SJCRH30 (cell line): ENCODE data around the gene CLRN3. TPM values are rescaled to one million over a fixed set of nuclear protein-coding genes. Genes with fewer than 3 reads are reported as not detected.
A peak's percentile ranks its signal among the peaks of the same experiment; 100 is the strongest.

ENCODE experiments used
- DNase-seq, 2 experiments: peaks; one replicate each; pipeline ENCODE4 v3.0.0-alpha.2; 2015 to 2020
- H3K27ac ChIP-seq: fragments of 250-450 bp; sonication (Bioruptor Pico); 2 replicates; pipeline ENCODE4 v1.5.1; 2020; ENCODE audit warnings: mild to moderate bottlenecking, moderate library complexity
- H3K27me3 ChIP-seq: fragments of 250-450 bp; sonication (Bioruptor Pico); 2 replicates; pipeline ENCODE4 v1.5.1; 2020; ENCODE audit warnings: mild to moderate bottlenecking, moderate library complexity
- H3K36me3 ChIP-seq: fragments of 250-450 bp; sonication (Bioruptor Pico); 2 replicates; pipeline ENCODE4 v1.5.1; 2020; ENCODE audit warnings: mild to moderate bottlenecking, moderate library complexity
- H3K4me1 ChIP-seq: fragments of 250-450 bp; sonication (Bioruptor Pico); 2 replicates; pipeline ENCODE4 v1.5.1; 2020; ENCODE audit warnings: mild to moderate bottlenecking, moderate library complexity
- H3K4me3 ChIP-seq: fragments of 250-450 bp; sonication (Bioruptor Pico); 2 replicates; pipeline ENCODE4 v1.5.1; 2020; ENCODE audit warnings: mild to moderate bottlenecking, moderate library complexity
- H3K9me3 ChIP-seq: fragments of 250-450 bp; sonication (Bioruptor Pico); replicated peaks from 2 replicates; pipeline ENCODE4 v1.5.1; 2020; ENCODE audit warnings: mild to moderate bottlenecking, moderate library complexity
- total RNA-seq: library from RNA; depleted of rRNA; stranded (reverse); fragments of >200 nt; shearing (Covaris generic); gene quantifications from 2 replicates; pipeline ENCODE4 v1.2.3, GENCODE V29; 2014

CLRN3 gene
- total RNA-seq, 1 experiment from 2014 or later, result not detected

DNA sequence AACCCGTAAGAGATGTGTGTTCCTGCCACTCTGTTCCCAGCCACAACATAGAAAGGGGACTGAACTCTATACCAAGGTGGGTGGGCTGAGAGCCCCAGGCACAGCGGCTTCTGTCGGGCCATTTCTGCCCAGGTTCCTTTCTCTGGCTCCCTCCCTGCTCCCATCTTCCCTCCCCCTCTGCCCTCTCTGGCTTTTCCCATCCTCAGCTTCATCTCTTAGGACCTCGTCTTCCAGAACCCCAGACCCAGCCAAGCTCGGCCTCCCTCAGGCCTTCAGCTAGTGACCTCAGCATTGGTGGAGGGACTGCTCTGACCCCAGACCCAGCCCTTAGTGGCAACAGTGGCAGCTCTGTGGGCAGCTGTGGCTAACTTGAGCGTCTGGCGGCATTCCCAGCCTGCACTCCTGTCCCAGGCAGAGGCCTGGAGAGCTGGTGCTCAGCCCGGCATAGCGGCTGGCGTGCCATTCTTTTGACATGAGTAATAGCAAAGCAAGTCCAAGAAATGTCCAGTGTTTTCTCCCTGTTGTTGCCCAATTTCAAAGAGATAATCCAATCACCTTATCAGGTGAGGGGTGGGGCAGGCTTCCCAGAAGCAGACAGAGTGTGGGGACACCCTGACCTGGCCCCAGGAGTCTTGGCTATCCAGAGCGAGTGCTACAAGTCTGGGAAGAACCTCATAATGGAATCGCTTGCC is 30.1 kb upstream of the CLRN3 start:
- Histone ChIP-seq H3K4me3 (no peak overlapping the region), H3K4me1 (no peaks in the 10 kb centered on the region), H3K27ac (peak overlapping the region; percentile 28; the same call in 1 of the 2 replicates), H3K27me3 (no peaks in the 10 kb centered on the region), H3K36me3 (no peaks in the 10 kb centered on the region), H3K9me3 (no peaks in the 10 kb centered on the region)
- DNase-seq, result peak; percentile 45 to 47

DNA sequence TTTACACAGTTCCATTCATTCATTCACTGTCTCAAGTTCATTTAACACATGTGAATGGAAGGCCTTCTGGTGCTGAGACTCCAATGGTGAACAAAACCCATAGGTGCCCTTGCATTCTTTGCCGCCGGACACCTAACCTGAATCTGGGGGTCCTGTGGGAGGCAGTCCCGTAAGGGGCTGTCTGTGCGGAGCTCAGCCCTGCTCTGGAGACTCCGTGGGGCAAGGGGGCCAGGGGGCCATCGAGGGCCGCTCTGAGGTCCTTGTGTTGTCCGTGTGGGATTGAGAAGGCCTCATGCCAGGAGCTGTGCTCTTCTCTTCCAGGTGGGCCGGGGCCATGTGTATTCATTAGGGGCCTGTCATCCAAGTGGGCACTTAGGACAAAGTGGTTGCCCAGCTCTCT is 29.5 kb upstream of the CLRN3 start:
- H3K9me3 ChIP-seq, result no peaks in the 10 kb centered on the region
- no peak overlapping the region for H3K27ac ChIP-seq

DNA sequence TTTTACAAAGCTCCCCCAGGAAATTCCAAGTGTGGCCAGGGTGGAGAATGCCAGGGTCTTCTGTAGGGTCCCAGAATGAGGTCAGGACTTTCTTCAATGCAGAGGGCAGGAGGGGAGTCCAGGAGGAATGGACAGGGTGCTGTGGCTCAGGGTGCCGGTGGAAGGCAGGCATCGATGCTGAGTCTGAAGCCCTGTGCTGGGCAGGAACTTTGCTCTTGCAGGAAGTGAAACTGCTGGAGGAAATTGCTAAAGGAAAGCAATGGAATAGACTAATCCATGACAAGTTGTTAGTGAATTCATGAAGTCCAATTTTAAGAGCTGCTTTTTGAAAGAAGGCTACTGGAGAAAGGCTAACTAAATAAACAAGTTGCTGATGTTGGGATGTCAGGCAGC is 29.0 kb upstream of the CLRN3 start:
- Histone ChIP-seq H3K4me1 (no peaks in the 10 kb centered on the region), H3K27me3 (no peaks in the 10 kb centered on the region), H3K4me3 (no peak overlapping the region), H3K27ac (no peak overlapping the region), H3K36me3 (no peaks in the 10 kb centered on the region), H3K9me3 (no peaks in the 10 kb centered on the region)
- DNase-seq, result no peak

More for the DNA sequence above, 29.5 kb upstream of the CLRN3 start:
- Histone ChIP-seq H3K4me1 (no peaks in the 10 kb centered on the region), H3K4me3 (no peak overlapping the region), H3K36me3 (no peaks in the 10 kb centered on the region), H3K27me3 (no peaks in the 10 kb centered on the region)
- no peak for DNase-seq

DNA sequence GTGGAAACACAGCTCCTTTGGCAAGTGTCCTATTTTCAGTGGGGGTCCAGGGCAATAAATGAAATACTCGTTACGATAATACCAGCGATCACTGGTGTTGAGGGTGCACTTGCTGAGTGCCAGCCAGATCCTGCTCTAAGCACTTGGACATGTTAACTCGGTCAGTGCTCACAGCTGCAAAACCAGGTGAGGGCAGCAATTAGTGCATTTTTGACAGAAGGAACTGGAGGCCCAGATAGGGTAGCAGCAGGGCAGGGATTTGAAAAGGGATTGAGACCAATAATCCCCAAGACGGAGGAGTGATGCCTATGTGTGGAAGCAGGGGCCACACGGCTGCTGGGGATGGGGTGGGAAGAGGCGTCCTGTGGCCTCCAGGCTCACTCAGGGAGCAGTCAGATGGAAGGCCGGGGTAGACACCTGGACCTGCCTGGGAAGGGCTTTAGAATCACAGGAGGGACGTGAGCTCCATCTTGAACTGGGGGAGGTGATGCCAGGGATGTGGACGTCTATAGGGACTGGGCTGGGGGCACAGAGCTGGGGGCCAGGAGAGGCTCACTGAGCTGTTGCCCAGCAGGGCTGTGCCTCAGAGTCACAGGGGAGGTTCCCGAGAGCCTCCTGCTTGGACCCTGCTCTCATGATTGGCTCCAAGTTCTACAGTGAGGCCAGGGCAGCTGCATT is 28.5 kb upstream of the CLRN3 start:
- Histone ChIP-seq H3K27ac (no peak overlapping the region), H3K9me3 (no peaks in the 10 kb centered on the region), H3K36me3 (no peaks in the 10 kb centered on the region), H3K4me3 (no peak overlapping the region), H3K4me1 (no peaks in the 10 kb centered on the region), H3K27me3 (no peaks in the 10 kb centered on the region)
- DNase-seq, result no peak

DNA sequence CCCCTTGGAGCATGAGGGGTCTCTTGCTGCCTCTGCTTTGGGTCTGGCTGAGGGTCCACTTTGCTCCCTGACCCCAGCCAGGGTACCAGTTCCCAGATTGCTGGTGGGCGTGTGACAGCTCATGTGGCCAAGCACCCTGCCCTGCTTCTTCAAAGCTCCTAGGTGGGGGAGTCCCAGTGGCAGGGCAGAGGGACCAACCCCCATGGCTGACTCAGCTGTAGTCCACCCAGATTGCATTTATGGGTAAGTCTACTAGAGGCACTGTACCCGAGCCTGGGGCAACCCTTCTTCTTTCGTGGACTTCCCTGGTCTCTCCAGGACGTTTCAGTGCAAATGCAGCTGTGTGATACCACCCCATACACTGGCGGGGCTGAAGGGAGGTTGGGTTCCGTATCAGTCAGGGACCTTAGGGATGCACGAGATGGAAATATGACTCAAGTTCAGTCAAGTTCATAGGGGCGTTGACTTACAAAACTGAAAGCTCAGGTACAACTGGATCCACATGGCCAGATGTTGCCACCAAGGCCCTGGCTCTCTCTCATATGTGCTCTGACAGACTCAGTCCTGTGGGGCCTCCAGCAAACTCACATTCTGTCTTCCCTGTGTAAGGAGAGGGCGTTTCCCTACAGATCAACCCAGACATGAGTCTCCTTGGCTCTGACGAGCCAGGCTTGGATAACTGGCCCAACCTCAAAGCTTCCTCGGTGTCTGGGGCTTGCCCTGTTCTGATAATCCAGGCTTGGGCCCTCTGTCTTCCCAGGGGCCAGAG is 27.7 kb upstream of the CLRN3 start:
- Histone ChIP-seq H3K4me3 (no peak overlapping the region), H3K36me3 (no peaks in the 10 kb centered on the region), H3K27me3 (no peaks in the 10 kb centered on the region), H3K4me1 (no peaks in the 10 kb centered on the region), H3K9me3 (no peaks in the 10 kb centered on the region), H3K27ac (no peak overlapping the region)
- no peak for DNase-seq

DNA sequence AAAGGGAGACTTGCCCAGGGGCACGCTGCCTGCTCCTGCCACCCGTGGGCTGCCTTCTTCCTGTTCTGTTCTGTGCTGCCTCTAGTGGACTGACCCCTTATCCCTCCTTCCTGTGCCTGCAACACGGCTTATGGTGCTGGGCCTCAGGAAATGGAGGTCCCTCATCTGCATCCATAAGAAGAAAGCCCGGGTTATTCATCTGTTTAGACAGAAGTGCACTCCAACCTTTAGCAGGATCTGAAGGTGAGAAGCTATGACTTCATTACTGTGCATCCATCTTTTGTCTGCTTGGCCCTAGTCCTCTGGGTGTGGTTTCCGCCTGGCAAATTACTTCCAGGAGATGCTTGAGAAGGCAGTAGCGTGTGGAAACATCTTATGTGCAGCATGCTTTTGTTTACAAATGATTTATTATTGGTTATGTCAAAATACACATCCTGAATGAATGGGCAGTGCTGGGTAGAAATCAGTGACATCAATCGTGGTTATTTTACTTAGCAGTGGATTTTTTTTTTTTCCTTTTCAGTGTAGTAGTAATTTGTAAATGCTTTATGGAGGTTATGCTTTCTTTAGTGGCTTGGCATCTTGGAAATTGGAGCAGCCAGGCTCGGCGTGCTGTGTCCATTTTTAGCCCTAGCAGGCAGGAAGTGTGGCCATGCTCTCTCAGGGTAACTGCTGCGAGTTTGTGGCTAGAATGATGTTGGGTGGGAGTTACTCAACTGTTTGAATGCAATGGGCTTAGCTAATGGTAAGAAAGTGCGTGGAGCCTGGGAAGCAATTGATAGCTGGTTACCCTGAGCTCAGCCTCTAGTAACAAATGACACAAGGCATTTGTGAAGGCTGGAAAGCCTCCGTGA is 26.9 kb upstream of the CLRN3 start:
- H3K36me3 ChIP-seq, result no peaks in the 10 kb centered on the region
- H3K4me1 ChIP-seq, result no peaks in the 10 kb centered on the region
- H3K27ac ChIP-seq, result no peak overlapping the region
- DNase-seq, result peak; percentile 11 to 13
- no peaks in the 10 kb centered on the region for H3K9me3 ChIP-seq
- no peaks in the 10 kb centered on the region for H3K27me3 ChIP-seq
- no peak overlapping the region for H3K4me3 ChIP-seq

DNA sequence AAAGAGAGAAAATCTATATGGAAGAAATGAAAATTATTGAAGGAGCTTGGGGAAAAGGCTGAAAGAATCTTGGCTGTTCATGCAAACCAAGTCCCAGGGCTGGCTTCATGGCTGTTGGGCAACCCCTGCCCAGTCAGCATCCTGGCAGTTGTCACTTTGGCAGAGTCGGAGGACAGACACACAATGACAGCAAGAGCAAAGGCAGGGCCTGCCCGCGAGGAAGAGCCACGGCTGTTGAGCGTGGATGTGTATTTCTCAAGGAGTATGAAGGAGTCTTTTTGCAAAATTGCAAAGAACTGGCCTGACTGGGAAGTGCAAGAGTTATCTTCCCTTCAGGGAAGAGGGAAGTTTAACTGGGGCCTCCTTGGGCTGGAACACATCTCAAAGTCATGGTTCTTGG is 25.8 kb upstream of the CLRN3 start:
- H3K36me3 ChIP-seq, result no peaks in the 10 kb centered on the region
- DNase-seq, result no peak
- no peak overlapping the region for H3K27ac ChIP-seq

DNA sequence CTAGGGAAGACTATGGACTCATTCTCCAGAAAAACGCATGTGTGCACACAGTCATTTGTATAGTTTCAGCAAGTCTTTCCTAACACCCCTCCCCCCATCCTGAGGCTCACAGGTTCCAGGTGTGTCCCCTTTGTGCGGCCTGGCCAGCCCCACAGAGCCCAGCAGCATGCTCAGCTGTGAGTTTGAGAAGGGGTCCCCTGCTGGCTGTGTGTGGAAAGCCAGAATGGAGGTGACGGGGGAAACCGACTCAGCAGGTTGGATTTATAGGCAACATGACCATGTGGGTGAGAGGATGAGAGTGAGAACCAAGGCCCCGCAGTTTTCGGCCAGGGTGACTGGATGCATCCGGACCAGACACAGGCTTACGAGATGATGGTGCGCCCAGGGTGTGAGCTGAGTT is 24.1 kb upstream of the CLRN3 start:
- DNase-seq, result no peak
- H3K9me3 ChIP-seq, result no peaks in the 10 kb centered on the region

More for the DNA sequence above, 25.8 kb upstream of the CLRN3 start:
- no peaks in the 10 kb centered on the region for H3K4me1 ChIP-seq
- H3K4me3 ChIP-seq, result no peak overlapping the region
- no peaks in the 10 kb centered on the region for H3K9me3 ChIP-seq
- H3K27me3 ChIP-seq, result no peaks in the 10 kb centered on the region

DNA sequence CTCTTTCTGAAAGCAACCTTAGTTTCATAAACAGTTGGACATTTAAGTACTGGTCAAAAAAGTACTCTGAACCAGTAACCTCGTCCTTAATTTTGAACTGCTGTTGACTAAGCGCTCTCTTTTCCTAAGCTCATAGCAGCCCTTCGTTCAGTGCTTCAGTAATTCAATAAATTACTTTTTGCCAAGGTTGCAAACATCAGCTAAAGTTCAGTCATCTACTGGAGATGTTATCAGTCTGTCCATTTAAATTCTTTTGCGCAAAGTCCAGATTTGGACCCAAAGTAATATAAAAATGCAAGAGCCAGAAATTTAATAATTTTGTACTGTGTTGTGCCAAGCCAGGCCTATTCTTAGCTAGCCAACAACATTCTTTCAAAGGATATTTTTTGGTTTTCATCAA is 22.6 kb upstream of the CLRN3 start:
- no peaks in the 10 kb centered on the region for H3K36me3 ChIP-seq
- H3K4me1 ChIP-seq, result no peaks in the 10 kb centered on the region
- H3K27me3 ChIP-seq, result no peaks in the 10 kb centered on the region
- no peak overlapping the region for H3K27ac ChIP-seq
- DNase-seq, result no peak
- H3K9me3 ChIP-seq, result no peaks in the 10 kb centered on the region
- H3K4me3 ChIP-seq, result no peak overlapping the region

More for the DNA sequence above, 24.1 kb upstream of the CLRN3 start:
- Histone ChIP-seq H3K4me3 (no peak overlapping the region), H3K27me3 (no peaks in the 10 kb centered on the region), H3K4me1 (no peaks in the 10 kb centered on the region), H3K36me3 (no peaks in the 10 kb centered on the region), H3K27ac (no peak overlapping the region)

DNA sequence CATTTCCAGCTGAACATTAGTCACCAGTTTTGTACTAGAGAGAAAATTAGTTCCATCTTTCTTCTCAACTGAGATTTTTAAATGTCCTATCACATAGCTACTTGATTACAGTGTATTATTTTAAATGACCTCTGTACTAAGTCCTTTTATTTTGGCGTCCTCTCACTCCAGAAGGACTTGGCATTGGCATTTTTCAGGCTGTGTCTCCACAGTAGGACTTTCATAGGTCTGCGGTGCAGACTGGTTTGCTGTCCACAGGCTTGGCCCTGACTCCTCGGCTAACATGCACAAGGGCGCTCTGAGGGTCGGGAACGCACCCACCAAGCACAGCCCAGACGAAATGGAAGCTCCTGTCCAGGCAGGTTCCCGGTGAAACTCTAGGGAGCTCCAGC is 20.6 kb upstream of the CLRN3 start:
- Histone ChIP-seq H3K27me3 (no peaks in the 10 kb centered on the region), H3K4me3 (no peak overlapping the region), H3K36me3 (no peaks in the 10 kb centered on the region), H3K27ac (no peak overlapping the region), H3K9me3 (no peaks in the 10 kb centered on the region), H3K4me1 (no peaks in the 10 kb centered on the region)
- DNase-seq, result no peak

DNA sequence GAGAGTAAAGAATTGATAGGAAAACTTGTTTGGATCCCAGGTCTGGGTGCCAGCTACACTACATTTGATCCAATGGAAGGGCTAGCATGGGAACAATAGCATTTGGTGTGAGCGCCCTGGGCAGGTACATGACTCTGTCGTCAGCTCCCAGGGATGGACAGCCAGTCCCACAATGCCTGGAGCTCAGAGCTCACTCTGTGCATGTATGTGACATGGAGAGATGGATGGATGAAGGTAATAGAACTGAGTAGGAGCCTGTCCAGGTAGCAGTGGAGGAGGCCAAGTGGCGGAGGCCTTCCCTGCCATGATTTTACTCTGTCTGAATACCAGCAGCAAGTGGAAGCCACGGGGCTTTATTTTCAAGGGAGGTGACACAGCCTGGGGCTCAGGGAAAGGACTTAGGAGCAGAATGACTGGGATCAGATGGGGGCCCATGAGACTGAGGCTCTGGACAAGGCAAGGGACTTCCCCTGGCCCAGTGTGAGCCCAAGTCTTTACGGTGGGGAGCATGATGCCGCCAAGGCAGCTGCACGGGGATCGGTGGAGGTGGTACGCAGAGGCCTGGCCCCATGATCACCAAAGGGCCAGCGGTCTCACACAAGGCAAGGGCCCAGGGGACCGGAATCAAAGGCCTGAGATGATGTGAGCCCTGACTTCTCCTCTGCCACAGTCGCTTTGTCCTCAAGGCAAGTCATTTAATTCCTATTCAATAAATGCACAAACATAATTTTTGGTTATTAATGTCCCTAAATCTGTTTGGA is 20.0 kb upstream of the CLRN3 start:
- Histone ChIP-seq H3K9me3 (no peaks in the 10 kb centered on the region), H3K4me3 (no peak overlapping the region), H3K4me1 (no peaks in the 10 kb centered on the region), H3K27me3 (no peaks in the 10 kb centered on the region), H3K36me3 (no peaks in the 10 kb centered on the region), H3K27ac (no peak overlapping the region)
- no peak for DNase-seq

DNA sequence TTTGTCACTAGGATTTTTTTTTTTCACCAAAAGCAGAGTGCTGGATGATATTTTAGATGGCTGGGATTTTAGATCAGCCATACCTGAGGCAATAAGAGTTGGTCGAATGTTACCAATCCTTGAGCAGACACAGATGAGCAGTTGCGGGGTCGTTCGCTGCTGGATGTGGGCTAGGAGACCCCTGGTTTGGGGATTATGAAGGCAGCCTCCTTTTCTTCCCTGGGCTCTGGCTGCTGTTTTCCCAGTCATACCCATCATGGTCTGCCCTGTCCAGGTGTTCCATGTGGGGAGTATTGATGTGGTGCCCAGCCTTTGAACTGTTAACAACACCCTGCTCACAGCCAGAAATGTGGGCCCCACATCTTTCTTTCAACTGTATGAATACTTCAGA is 19.1 kb upstream of the CLRN3 start:
- no peak overlapping the region for H3K4me3 ChIP-seq
- no peak for DNase-seq
- H3K36me3 ChIP-seq, result no peaks in the 10 kb centered on the region
- no peaks in the 10 kb centered on the region for H3K4me1 ChIP-seq
- H3K27me3 ChIP-seq, result no peaks in the 10 kb centered on the region
- no peaks in the 10 kb centered on the region for H3K9me3 ChIP-seq
- H3K27ac ChIP-seq, result no peak overlapping the region

DNA sequence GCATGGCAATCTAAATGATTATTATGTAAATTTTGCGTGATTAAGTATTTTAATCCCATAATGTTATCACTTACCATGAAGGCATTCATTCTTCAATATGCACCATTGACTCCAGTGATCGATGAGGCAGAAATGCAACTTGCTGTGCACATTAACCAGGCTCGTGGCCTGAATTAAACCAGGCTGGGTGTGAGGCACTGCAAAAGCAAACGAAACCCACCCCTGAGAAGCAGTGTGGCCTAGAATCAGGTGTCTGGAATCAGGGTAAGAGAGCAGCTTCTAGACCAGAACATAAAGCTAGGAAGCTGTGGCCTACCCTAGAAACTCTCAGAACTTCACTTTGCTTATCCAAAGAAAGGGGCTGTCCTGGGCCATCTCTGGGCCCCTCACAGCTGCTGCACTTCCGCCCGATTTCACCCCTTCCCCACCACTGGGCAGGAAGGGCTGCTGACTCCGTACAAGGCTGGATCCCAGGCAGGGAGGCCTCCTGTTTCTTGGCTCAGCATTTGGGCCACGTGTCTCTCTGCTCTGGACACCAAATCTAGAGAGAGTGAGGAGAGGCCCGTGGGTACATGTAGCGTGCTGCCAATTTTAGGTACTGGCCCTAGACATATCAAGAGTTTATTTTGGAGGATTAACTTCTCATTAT is 18.6 kb upstream of the CLRN3 start:
- no peak for DNase-seq
- no peaks in the 10 kb centered on the region for H3K27me3 ChIP-seq
- H3K4me3 ChIP-seq, result no peak overlapping the region
- H3K36me3 ChIP-seq, result no peaks in the 10 kb centered on the region
- H3K27ac ChIP-seq, result no peak overlapping the region
- H3K9me3 ChIP-seq, result no peaks in the 10 kb centered on the region
- H3K4me1 ChIP-seq, result no peaks in the 10 kb centered on the region

DNA sequence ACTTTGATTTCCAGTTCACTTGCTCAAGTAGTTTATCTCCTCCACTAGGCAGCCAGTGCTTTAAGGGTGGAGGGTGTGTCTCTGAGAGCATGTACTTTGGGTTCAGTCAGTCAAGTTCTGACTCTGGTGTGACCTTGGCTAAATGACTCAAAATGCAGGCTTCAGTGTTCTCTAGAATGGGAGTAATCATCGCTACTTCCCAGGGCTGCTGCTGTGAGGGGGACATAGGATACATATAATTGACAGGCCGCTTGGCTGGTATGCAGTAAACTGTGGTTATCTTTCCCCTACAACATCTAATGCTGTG is 17.7 kb upstream of the CLRN3 start:
- H3K27me3 ChIP-seq, result no peaks in the 10 kb centered on the region
- no peak for DNase-seq
- no peak overlapping the region for H3K4me3 ChIP-seq
- no peaks in the 10 kb centered on the region for H3K9me3 ChIP-seq
- no peak overlapping the region for H3K27ac ChIP-seq
- no peaks in the 10 kb centered on the region for H3K4me1 ChIP-seq
- no peaks in the 10 kb centered on the region for H3K36me3 ChIP-seq
